Measurements from ENCODE around the gene SPN. TPM values are rescaled to one million over a fixed set of nuclear protein-coding genes. Genes with fewer than 3 reads are reported as not detected.
"Not testable (repeated sequence)": the region's sequence is repeated elsewhere in the genome, so short reads cannot be mapped to it uniquely, and the experiment has no call there.

Gene SPN
- total RNA-seq, 4 donors from 2014 or later: 1.2 to 2.3 (median 2.0) TPM; not detected in 1

DNA sequence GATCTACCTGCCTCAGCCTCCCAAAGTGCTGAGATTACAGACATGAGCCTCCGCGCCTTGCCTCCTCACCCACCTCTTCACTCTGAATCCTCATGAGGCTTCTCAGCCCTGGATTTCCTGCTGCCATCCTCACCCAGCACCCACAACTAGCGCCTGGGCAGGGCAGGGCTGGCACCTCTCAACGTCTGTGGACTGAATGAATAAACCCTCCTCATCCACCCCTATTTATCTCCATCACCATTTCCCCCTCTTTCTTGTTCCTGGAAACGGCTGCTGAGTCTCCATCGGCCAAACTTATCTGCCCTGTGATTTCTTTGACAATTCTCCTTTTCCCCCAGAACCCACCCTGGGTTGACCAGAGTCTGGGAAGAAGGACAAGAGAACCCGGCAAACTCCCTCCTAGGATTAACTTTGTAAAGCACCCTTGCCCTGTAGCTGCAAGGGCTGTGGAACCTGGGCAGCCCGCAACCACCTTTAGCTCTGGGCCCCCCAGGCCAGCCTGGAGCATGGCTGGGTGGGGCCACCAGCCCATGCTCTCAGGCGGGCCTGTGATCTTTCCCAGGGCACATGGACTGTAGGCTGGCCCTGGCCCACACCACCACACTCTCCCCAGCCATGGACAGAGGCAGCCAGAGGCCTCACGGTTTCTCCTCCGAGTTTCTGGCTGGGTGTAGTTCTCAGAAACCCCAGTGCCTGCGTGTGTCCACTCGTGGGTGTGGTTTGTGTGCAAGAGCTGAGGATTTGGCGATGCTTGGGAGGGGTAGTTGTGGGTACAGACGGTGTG lies 2.4 kb downstream of the SPN start:
- Histone ChIP-seq H3K9me3 (no peaks in the 10 kb centered on the region), H3K27ac (no peak overlapping the region), H3K27me3 (peaks cover 31% of the 10 kb centered on the region), H3K4me1 (peaks cover 0 to 20% (median 0%) of the 10 kb centered on the region in 3 donors), H3K36me3 (no peaks in the 10 kb centered on the region), H3K4me3 (no peak overlapping the region)
- TF ChIP-seq POLR2AphosphoS5 (IDR thresholded peaks at IDR 0.05) (no peak), POLR2A (IDR thresholded peaks at IDR 0.05) (no peak), EP300 (IDR thresholded peaks at IDR 0.05) (no peak)
- TF ChIP-seq, protein P1, sequence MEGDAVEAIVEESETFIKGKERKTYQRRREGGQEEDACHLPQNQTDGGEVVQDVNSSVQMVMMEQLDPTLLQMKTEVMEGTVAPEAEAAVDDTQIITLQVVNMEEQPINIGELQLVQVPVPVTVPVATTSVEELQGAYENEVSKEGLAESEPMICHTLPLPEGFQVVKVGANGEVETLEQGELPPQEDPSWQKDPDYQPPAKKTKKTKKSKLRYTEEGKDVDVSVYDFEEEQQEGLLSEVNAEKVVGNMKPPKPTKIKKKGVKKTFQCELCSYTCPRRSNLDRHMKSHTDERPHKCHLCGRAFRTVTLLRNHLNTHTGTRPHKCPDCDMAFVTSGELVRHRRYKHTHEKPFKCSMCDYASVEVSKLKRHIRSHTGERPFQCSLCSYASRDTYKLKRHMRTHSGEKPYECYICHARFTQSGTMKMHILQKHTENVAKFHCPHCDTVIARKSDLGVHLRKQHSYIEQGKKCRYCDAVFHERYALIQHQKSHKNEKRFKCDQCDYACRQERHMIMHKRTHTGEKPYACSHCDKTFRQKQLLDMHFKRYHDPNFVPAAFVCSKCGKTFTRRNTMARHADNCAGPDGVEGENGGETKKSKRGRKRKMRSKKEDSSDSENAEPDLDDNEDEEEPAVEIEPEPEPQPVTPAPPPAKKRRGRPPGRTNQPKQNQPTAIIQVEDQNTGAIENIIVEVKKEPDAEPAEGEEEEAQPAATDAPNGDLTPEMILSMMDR (IDR thresholded peaks at IDR 0.05): no peak
- ATAC-seq: no peak
- 64 to 81% methylated on average over 8 to 12 of the region's 15 CpGs for WGBS, 2 donors (ENCODE audit: low coverage in 1 of 2)

DNA sequence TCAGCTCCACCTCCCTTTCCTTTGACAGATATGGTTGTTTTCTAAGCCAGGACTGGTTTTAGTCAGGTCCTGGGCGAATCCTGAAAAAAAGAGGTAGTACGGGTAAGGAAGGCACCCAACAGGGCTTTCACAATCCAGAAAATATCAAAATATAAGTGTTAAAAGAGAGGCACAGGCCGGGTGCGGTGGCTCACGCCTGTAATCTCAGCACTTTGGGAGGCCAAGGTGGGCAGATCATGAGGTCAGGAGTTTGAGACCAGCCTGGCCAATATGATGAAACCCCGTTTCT lies 4.2 kb downstream of the SPN start:
- H3K27ac ChIP-seq, H3K9me3 ChIP-seq, ATAC-seq, H3K36me3 ChIP-seq, H3K4me3 ChIP-seq: not testable (repeated sequence)
- Histone ChIP-seq H3K4me1 (peaks cover 0 to 20% (median 0%) of the 10 kb centered on the region in 3 donors), H3K27me3 (peaks cover 31% of the 10 kb centered on the region)
- WGBS, 2 donors (ENCODE audit: low coverage in 1 of 2): 86 to 100% methylated on average over 1 to 5 of the region's 6 CpGs

DNA sequence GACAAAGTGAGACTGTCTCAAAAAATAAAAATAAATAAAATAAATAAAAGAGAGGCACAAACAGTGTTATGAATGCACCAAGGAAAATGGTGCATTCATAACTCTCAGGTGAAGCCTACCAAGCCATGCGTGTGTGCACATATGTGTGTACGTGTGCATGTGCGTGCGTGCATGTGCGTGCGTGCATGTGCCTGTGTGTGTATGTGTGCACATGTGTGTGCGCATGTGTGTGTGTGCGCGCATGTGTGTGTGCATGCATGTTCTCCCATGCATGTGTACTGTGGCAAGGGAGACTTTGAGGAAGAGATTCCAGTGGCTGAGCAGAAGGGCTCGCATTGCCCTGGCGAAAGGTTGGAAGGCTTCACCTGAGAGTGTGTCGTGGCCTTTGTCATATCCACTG lies 4.7 kb downstream of the SPN start:
- TF ChIP-seq, protein P1 (IDR thresholded peaks at IDR 0.05): no peak
- TF ChIP-seq POLR2A (IDR thresholded peaks at IDR 0.05): no peak
- no peak for TF ChIP-seq POLR2AphosphoS5 (IDR thresholded peaks at IDR 0.05)
- TF ChIP-seq EP300 (IDR thresholded peaks at IDR 0.05): no peak
- Histone ChIP-seq H3K4me3 (no peak overlapping the region), H3K27me3 (peaks cover 29% of the 10 kb centered on the region), H3K4me1 (peaks cover 0 to 20% (median 0%) of the 10 kb centered on the region in 3 donors), H3K36me3 (no peaks in the 10 kb centered on the region), H3K9me3 (no peaks in the 10 kb centered on the region), H3K27ac (no peak overlapping the region)
- 96 to 97% methylated on average over 5 to 12 of the region's 12 CpGs for WGBS, 2 donors (ENCODE audit: low coverage in 1 of 2)
- ATAC-seq: no peak

DNA sequence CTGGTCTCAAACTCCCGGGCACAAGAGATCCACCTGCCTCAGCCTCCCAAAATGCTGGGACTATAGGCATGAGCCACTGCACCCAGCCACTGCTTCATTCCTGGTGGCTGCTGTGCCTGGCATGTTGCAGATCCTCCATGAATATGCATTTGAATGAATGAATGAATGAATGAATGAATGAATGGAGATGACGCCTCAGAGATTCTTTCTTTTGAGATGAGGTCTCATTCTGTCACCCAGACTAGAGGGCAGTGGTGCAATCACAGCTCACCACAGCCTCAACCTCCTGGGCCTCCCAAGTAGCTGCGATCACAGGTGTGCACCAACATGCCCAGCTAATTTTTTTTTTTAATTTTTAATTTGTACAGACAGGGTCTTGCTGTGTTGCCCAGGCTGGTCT lies 5.2 kb downstream of the SPN start:
- H3K27me3 ChIP-seq: peaks cover 24% of the 10 kb centered on the region
- TF ChIP-seq, protein P1 (IDR thresholded peaks at IDR 0.05): no peak
- TF ChIP-seq POLR2AphosphoS5 (IDR thresholded peaks at IDR 0.05) (no peak), EP300 (IDR thresholded peaks at IDR 0.05) (no peak), POLR2A (IDR thresholded peaks at IDR 0.05) (no peak)
- no peaks in the 10 kb centered on the region for H3K9me3 ChIP-seq
- WGBS, 2 donors (ENCODE audit: low coverage in 1 of 2): 80 to 91% methylated on average over 1 to 2 of the region's 3 CpGs
- H3K27ac ChIP-seq: no peak overlapping the region
- ATAC-seq: no peak
- H3K4me3 ChIP-seq: no peak overlapping the region
- H3K4me1 ChIP-seq: peaks cover 0 to 20% (median 0%) of the 10 kb centered on the region in 3 donors
- H3K36me3 ChIP-seq: no peaks in the 10 kb centered on the region

DNA sequence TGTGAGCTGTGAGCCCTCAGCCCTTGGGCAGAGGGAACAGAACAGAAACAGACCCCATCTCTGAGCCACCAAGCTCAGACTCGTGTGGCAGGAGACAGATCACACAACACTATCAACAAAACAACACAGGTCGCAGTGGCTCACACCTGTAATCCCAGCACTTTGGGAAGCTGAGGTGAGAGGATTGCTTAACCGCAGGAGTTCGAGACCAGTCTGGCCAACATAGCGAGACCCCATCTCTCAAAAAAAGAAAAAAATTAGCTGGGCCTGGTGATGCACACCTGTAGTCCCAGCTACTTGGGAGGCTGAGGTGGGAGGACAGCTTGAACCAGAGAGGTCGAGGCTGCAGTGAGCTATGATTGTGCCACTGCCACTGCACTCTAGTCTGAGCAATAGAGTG lies 10.5 kb downstream of the SPN start:
- 100% methylated on average over 4 of the region's 6 CpGs for WGBS, 2 donors (ENCODE audit: low coverage in 1 of 2)
- Histone ChIP-seq H3K27ac (no peak overlapping the region), H3K36me3 (no peaks in the 10 kb centered on the region), H3K9me3 (no peaks in the 10 kb centered on the region), H3K4me1 (peaks cover 0 to 9% (median 0%) of the 10 kb centered on the region in 3 donors), H3K27me3 (no peaks in the 10 kb centered on the region), H3K4me3 (no peak overlapping the region)
- TF ChIP-seq, protein P1 (IDR thresholded peaks at IDR 0.05): no peak
- TF ChIP-seq POLR2AphosphoS5 (IDR thresholded peaks at IDR 0.05) (no peak), EP300 (IDR thresholded peaks at IDR 0.05) (no peak), POLR2A (IDR thresholded peaks at IDR 0.05) (no peak)
- ATAC-seq: no peak
